OCI-LY3 (cell line): ENCODE data around the gene SHROOM1.

Experiments used
- EZH2phosphoT487 ChIP-seq: fragments of 200-600 bp; shearing (Covaris generic); IDR thresholded peaks from 2 replicates; pipeline ENCODE4 v1.6.1; 2018; ENCODE audit warnings: antibody characterized with exemption, mixed run types, low read depth
- TF ChIP-seq, protein P1 (sequence below): fragments of 200-600, 300-600 bp; sonication (generic); IDR thresholded peaks from 2 replicates; pipeline ENCODE4 v1.5.1; 2014; ENCODE audit warnings: antibody characterized with exemption, low read length, low read depth

DNA sequence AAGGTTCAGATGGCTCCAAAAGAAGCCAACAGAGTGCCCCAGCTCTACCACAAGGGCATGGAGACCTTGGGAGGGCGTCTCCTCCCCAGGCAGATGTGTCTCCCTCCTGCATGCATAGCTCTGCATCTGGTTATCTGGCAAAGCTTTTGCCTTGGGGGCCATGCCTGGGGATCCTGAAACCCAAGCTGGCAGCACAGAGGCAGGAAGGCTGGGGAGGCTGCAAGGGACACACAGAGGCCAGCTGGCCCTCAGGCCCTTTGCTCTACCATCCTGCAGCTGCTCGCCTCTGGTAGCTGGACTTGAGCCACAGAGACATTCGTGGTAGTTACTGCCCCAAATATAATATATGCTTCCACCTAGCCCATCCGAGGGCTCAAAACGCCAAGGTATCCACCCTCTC lies 57.3 kb downstream of the SHROOM1 start:
- TF ChIP-seq, protein P1, sequence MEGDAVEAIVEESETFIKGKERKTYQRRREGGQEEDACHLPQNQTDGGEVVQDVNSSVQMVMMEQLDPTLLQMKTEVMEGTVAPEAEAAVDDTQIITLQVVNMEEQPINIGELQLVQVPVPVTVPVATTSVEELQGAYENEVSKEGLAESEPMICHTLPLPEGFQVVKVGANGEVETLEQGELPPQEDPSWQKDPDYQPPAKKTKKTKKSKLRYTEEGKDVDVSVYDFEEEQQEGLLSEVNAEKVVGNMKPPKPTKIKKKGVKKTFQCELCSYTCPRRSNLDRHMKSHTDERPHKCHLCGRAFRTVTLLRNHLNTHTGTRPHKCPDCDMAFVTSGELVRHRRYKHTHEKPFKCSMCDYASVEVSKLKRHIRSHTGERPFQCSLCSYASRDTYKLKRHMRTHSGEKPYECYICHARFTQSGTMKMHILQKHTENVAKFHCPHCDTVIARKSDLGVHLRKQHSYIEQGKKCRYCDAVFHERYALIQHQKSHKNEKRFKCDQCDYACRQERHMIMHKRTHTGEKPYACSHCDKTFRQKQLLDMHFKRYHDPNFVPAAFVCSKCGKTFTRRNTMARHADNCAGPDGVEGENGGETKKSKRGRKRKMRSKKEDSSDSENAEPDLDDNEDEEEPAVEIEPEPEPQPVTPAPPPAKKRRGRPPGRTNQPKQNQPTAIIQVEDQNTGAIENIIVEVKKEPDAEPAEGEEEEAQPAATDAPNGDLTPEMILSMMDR, result no peak
- TF ChIP-seq EZH2phosphoT487, result no peak
